ENCODE data around the gene PRAC1.

Gene PRAC1

DNA sequence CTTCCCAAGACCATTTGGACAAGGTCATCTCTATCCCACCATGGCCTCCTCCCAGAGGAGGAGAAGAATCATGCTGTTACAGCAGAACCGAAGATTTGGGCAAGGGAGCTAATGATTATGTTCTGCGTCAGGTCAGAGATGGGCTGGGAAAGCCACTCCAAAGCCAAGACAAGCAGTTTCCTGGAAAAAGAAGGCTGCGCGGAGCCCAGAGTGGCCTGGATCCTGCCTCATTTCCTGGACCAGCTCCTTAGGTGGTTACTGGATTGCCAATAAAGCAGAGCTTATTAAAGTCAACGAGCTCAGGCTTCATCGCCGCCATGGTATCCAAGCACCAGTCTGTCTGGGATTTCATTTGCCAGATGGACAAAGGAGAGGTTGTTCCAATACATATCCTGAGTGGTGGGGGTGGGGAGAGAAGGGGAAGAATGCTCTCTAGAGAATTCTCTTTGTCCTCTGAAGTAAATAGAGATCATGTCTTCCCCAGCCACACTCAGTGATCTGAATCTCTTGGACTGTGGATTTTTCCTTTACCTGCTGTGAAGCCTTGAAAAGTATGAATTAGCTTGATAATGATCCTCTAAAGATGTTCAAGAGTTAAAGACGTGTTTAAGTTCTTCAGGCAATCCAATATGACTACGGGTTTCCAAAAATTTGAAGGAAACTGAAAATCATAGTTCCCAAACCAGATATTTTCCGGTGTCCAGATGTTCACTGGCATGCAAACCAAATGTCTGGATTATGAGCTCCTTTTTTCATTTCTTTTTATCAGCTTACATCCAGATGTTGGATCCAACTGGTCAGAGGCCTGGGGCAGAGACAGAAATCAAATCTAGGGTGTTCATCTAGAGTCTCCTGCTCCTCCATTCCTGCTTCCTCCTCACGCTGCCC, 17.7 kb downstream of the PRAC1 start:
- DNase-seq (ENCODE audit: low read depth) = no peak

DNA sequence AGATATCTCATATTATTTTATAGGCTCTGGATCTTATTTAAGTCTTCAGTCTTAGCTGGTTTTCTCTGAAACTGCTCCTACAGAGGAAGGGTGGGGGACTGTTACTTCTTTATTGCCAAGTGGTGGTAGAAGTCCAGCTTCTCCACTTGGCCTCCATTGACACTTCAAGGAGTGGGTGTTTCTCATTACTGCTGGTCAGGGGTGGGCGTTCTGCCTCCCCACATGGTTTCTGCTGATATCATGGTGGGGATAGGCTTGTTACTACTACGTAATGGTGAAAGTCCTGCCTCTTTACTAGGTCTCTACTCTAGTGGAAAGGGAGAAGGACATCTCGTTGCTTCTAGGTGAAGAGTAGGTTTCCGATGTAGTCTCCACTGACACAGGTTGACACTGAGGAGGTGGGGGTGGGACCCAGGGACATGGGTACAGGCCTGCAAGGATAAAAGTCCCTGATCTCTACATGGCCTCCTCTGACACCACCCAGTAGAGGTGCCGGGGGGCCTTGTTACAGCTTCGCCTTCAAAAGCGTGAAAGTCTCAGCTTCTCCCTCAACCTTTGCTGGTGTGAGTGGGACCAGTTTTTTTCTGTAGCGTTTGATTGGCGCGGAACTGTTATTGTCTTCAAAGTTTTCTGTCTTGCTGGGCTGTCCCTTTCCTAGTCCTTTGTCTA, 20.3 kb downstream of the PRAC1 start:
- DNase-seq (ENCODE audit: low read depth) = no peak

DNA sequence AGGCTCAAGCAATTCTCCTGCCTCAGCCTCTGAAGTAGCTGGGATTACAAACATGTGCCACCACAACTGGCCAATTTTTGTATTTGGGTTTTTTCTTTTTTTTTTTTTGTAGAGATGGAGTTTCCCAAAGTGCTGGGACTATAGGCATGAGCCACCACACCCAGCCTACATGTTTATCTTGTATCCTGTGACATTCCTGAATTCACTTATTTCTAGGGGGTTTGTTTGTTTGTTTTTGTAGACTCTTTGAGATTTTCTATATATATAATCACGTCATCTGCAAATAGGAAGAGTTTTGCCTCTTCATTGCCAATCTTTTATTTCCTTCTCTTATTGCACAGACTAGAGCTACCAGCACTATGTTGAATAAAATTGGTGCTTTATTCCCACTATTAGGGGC, 29.1 kb downstream of the PRAC1 start:
- no peak for DNase-seq (ENCODE audit: low read depth)

DNA sequence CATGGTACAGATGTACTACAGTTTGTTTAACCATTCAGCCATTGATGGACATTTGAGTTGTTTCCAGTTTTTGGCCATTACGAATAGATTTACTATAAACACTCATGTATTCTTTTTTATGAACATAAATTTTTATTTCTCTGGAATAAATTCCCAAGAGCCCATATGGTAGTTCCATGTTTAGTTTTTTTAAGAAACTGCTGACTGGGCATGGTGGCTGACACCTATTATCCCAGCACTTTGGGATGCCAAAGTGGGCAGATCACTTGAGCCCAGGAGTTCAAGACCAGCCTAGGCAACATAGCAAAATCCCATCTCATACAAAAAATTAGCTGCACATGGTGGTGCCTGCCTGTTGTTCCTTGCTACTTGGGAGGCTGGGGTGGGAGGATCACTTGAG, 30.3 kb downstream of the PRAC1 start:
- no peak for DNase-seq (ENCODE audit: low read depth)

DNA sequence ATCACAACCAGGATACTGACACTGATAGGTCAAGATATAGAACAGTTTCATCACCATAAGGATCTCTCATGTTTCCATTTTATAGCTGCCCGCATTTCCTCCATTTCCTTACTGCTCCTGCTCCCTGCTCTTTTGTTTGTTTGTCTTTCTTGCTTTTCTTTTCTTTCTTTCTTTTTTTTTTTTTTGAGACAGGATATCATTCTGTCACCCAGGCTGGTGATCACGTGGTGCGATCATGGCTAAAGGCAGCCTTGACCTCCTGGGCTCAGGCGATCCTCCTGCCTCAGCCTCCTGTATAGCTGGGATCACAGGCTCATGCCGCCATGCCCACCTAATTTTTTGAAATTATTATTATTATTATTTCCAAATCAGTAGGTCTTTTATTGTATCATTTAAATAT, 31.7 kb downstream of the PRAC1 start:
- no peak for DNase-seq (ENCODE audit: low read depth)

DNA sequence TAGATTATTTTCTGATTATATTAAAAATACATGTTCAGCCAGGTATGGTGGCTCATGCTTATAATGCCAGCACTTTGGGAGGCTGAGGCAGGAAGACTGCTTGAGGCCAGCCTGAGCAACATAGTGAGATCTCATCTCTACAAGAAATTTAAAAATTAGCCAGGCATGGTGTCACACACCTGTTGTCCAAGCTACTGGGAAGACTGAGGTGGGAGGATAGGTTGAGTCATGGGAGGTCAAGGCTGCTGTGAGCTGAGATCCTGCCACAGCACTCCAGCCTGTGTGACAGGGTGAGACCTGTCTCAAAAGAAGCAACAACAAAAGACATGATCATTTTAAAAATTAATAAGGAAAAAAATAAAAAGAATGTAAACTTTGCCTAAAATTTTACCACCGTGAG, 40.7 kb downstream of the PRAC1 start:
- DNase-seq (ENCODE audit: low read depth) = no peak

DNA sequence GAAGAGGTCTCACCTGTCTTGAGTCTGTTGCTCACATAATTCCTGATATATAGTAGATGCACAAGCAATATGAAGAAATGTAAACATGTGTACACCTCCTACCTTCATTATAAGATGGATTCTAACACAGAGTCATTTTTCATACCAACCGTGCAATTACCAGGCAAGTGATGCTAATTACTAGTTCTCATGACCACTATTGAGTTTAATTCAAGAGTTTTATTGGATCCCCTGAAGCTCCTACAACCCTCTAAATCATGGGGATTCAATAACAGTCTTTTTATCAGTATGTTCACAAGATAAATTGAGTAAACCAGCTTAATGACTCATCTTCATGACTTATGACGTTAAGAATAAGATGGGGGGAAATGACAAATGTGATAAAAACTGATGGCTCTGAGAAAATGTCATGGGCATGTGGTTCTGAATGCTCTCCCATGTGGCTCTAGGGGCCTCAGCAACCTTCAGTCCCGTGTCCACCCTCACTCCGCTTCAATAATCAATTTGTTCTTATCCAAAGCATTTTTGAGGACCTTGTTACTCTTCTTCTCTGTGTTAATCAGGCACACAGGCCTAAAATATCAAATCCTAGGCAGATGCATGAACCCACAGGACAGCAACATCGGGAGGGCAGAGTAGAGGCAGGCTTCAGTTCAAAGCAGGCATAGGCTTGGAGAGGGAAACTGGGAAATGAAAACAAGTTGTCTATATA, 42.8 kb downstream of the PRAC1 start:
- DNase-seq (ENCODE audit: low read depth) = no peak

DNA sequence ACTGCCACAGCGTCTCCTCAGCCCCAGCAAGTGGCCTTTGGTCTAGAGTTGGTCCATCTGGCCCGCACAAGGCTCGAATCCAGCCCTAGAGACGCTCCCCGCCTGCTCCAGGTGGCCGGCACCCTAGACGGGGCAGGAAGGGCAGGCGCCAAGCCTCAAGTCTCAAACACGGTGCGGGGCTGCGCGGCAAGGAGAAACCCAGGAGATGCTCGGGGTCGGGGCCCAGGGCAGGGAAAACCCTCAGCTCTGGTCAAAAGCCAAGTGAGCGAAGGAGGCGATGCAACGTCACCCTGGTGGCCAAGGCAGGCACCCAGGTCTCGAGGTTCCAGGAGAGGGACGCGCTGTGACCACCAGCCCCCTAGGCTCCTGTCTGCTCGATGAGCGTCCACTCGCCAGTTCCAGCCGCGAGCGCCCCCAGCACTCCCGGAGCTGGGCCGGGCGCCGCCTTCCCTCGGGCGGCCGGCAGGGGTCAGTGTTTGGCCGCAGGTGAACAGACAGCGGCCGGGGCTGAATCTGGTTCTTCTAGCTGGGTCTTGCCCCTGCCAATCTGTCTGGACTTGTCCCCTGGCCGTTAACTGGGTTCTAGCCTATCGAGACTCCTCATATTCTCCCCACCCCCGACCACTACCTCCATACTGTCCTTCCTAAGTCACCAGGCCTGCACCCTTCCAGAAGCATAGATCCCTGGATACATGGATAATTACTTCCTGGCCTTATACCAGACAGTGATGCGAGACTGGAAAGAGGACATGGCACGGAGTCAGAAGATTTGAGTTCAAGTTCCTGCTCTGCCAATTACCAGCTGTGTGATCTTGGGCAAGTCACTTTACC, 44.0 kb downstream of the PRAC1 start:
- DNase-seq (ENCODE audit: low read depth) = no peak

DNA sequence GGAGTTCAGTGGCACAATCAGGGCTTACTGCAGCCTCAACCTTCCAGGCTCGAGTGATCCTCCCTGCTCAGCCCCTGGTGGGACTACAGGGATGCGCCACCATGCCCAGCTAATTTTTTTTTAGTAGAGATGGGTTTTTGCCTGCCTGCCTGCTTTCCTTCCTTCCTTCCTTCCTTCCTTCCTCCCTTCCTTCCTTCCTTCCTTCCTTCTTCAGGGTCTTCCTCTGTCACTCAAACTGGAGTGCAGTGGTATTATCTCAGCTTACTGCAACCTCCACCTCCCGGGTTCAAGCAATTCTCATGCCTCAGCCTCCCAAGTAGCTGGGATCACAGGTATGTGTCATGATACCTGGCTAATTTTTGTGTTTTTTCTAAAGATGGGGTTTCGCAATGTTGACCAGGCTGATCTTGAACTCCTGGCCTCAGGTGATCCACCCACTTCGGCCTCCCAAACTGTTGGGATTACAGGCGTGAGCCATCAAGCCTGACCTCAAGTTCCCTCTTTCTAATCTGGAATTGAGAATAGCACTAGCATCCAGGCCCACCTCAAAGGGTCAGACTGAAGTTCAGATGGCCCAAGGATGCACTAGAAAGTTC, 45.3 kb downstream of the PRAC1 start:
- DNase-seq (ENCODE audit: low read depth) = no peak

DNA sequence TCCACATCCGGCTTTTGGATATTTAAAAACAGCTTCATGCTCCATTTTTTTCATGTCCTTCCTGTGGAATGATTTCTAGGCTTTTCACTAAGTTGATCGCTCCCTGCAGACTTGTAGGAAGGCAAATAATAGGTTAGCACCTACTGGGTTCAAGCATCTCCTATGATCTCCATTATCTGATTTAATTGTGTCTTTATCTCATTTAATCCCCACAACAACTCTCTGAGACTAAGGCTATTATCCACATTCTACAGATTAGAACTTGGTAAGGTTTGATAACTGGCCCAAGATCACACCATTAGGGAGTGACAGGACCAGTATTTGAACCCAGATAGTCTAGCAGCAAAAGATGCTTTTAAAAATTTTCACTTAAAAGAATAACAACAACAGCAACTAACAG, 50.0 kb downstream of the PRAC1 start:
- DNase-seq (ENCODE audit: low read depth) = no peak

All from GM04503 (cell line).